H1 (cell line): Measurements from ENCODE around the gene MICA. TPM values are rescaled to one million over a fixed set of nuclear protein-coding genes. Genes with fewer than 3 reads are reported as not detected.

Experiments
- CTCF ChIA-PET: fragments of 300-600 bp; sonication (Branson Sonifier 250); formaldehyde crosslinking; loops from one replicate; lab custom pipeline; 2021; ENCODE audit not compliant: partially characterized antibody; lab: Charles Lee
- POLR2A ChIA-PET: fragments of 300-600 bp; sonication (Branson Sonifier 250); formaldehyde crosslinking; loops from one replicate; lab custom pipeline; 2021; ENCODE audit warnings: inconsistent platforms; ENCODE audit not compliant: partially characterized antibody; lab: Charles Lee
- DNase-seq, 2 experiments: peaks; one replicate each; pipeline versions ENCODE4 v3.0.0 to v3.0.0-alpha.2; 2010 to 2022; ENCODE audit warnings: low spot score in 2 of 2, low read depth in 1 of 2, mixed read lengths in 1 of 2
- FAIRE-seq: peaks from 2 replicates; lab custom pipeline; 2011; peaks lifted over from hg19 to GRCh38; lab: Jason Lieb, UNC
- H2AFZ ChIP-seq: 2 replicates; pipeline ENCODE4 v1.8.1; 2012; ENCODE audit warnings: low read length, inconsistent platforms
- H2AK5ac ChIP-seq: 2 replicates; pipeline ENCODE4 v1.6.1; 2013; ENCODE audit warnings: low read depth, low read length
- H2BK120ac ChIP-seq: replicated peaks from 2 replicates; pipeline ENCODE3; 2013; ENCODE audit warnings: low read depth, low read length, inconsistent platforms
- H2BK12ac ChIP-seq: 2 replicates; pipeline ENCODE4 v1.6.1; 2013; ENCODE audit warnings: low read depth, low read length
- H2BK15ac ChIP-seq: 2 replicates; pipeline ENCODE4 v1.6.1; 2013; ENCODE audit warnings: low read length
- H2BK20ac ChIP-seq: 2 replicates; pipeline ENCODE4 v1.6.1; 2013; ENCODE audit warnings: low read length
- H2BK5ac ChIP-seq: 2 replicates; pipeline ENCODE4 v1.6.1; 2013; ENCODE audit warnings: low read depth, low read length
- H3K14ac ChIP-seq: 2 replicates; pipeline ENCODE4 v1.6.1; 2013; ENCODE audit warnings: inconsistent platforms; ENCODE audit not compliant: insufficient read length
- H3K18ac ChIP-seq: 2 replicates; pipeline ENCODE4 v1.6.1; 2013; ENCODE audit warnings: low read length; ENCODE audit errors: extremely low read depth
- H3K23ac ChIP-seq: 2 replicates; pipeline ENCODE4 v1.6.1; 2013; ENCODE audit warnings: inconsistent platforms; ENCODE audit not compliant: insufficient read length
- H3K23me2 ChIP-seq: 2 replicates; pipeline ENCODE4 v1.6.1; 2013; ENCODE audit warnings: low read depth, low read length
- H3K27ac ChIP-seq: 2 replicates; pipeline ENCODE4 v1.6.1; 2011; ENCODE audit warnings: low read depth, low read length, inconsistent platforms
- H3K27me3 ChIP-seq, 4 experiments: replicated peaks in 1 of 4; 1 replicate in 1 of 4; 2 replicates in 3 of 4; pipeline versions ENCODE4 v1.6.1 to v1.8.1; 2011 to 2013; ENCODE audit warnings: low read length in 3 of 4, mild to moderate bottlenecking in 3 of 4, inconsistent platforms in 2 of 4, mixed read lengths in 2 of 4, moderate library complexity in 1 of 4; ENCODE audit not compliant: control insufficient read depth in 3 of 4, insufficient read depth in 3 of 4; ENCODE audit errors: extremely low read depth in 1 of 4
- H3K36me3 ChIP-seq, 4 experiments: 2 replicates each; pipeline versions ENCODE4 v1.6.1 to v1.8.1; 2011 to 2013; ENCODE audit warnings: mild to moderate bottlenecking in 4 of 4, low read length in 3 of 4, moderate library complexity in 2 of 4, control low read depth in 1 of 4, inconsistent platforms in 1 of 4; ENCODE audit not compliant: insufficient read depth in 4 of 4, control insufficient read depth in 2 of 4
- H3K4ac ChIP-seq: replicated peaks from 2 replicates; pipeline ENCODE3; 2013; ENCODE audit warnings: low read length, low read depth, mixed read lengths, inconsistent platforms; ENCODE audit not compliant: insufficient read length
- H3K4me1 ChIP-seq, 4 experiments: replicated peaks in 1 of 4; 1 replicate in 1 of 4; 2 replicates in 3 of 4; pipeline versions ENCODE4 v1.6.1 to v1.8.1; 2011 to 2013; ENCODE audit warnings: low read length in 3 of 4, inconsistent platforms in 2 of 4, mixed read lengths in 1 of 4; ENCODE audit not compliant: insufficient read depth in 4 of 4, control insufficient read depth in 3 of 4
- H3K4me2 ChIP-seq, 2 experiments: 2 replicates each; pipeline versions ENCODE4 v1.6.1 to v1.8.1; 2011 to 2013; ENCODE audit warnings: low read depth in 2 of 2, low read length in 2 of 2, control low read depth in 1 of 2, inconsistent platforms in 1 of 2, mild to moderate bottlenecking in 1 of 2; ENCODE audit not compliant: insufficient read depth in 1 of 2
- H3K4me3 ChIP-seq, 4 experiments: fragments of 200-600, 300-600 bp in 1 of 4; sonication (generic), shearing (Covaris generic), sonication (Bioruptor Twin) in 1 of 4; 2 replicates each; pipeline versions ENCODE4 v1.5.1 to v1.8.1; 2011 to 2016; ENCODE audit warnings: low read length in 4 of 4, low read depth in 3 of 4, control low read depth in 2 of 4, inconsistent platforms in 2 of 4, mild to moderate bottlenecking in 2 of 4, mixed read lengths in 1 of 4, moderate library complexity in 1 of 4; ENCODE audit not compliant: insufficient read depth in 2 of 4; ENCODE audit errors: extremely low read depth in 1 of 4
- H3K56ac ChIP-seq: replicated peaks from 2 replicates; pipeline ENCODE3; 2013; ENCODE audit warnings: low read depth, mild to moderate bottlenecking, mixed read lengths, low read length, inconsistent platforms; ENCODE audit not compliant: insufficient read length
- H3K79me1 ChIP-seq: 2 replicates; pipeline ENCODE4 v1.6.1; 2013; ENCODE audit warnings: low read depth, low read length, control low read depth
- H3K79me2 ChIP-seq, 2 experiments: 2 replicates each; pipeline versions ENCODE4 v1.6.1 to v1.8.1; 2012 to 2013; ENCODE audit warnings: low read length in 2 of 2, mild to moderate bottlenecking in 2 of 2, inconsistent platforms in 1 of 2; ENCODE audit not compliant: insufficient read depth in 2 of 2, control insufficient read depth in 1 of 2
- H3K9ac ChIP-seq, 4 experiments: replicated peaks in 1 of 4; 1 replicate in 1 of 4; 2 replicates in 3 of 4; pipeline versions ENCODE4 v1.6.1 to v1.8.1; 2011 to 2013; ENCODE audit warnings: low read depth in 3 of 4, low read length in 3 of 4, control low read depth in 2 of 4, mild to moderate bottlenecking in 2 of 4, moderate library complexity in 2 of 4, inconsistent platforms in 1 of 4; ENCODE audit errors: extremely low read depth in 1 of 4
- H3K9me3 ChIP-seq, 2 experiments: 2 replicates each; pipeline versions ENCODE4 v1.6.1 to v1.8.1; 2012 to 2013; ENCODE audit warnings: mild to moderate bottlenecking in 2 of 2, moderate library complexity in 2 of 2, control low read depth in 1 of 2, inconsistent platforms in 1 of 2, low read depth in 1 of 2, low read length in 1 of 2, mixed read lengths in 1 of 2; ENCODE audit not compliant: insufficient read depth in 2 of 2
- H4K20me1 ChIP-seq, 2 experiments: replicated peaks in 1 of 2; 2 replicates each; pipeline versions ENCODE3 to v1.8.1; 2011 to 2013; ENCODE audit warnings: inconsistent platforms in 2 of 2, low read length in 2 of 2, mild to moderate bottlenecking in 1 of 2; ENCODE audit not compliant: insufficient read depth in 2 of 2, control insufficient read depth in 1 of 2
- H4K5ac ChIP-seq: 2 replicates; pipeline ENCODE4 v1.6.1; 2013; ENCODE audit warnings: low read length, low read depth, mixed read lengths, inconsistent platforms; ENCODE audit not compliant: insufficient read length
- H4K8ac ChIP-seq: 2 replicates; pipeline ENCODE4 v1.8.0; 2013; ENCODE audit warnings: mild to moderate bottlenecking, moderate library complexity, low read length, inconsistent platforms; ENCODE audit not compliant: insufficient read depth; ENCODE audit errors: extremely low read depth
- H4K91ac ChIP-seq: replicated peaks from 2 replicates; pipeline ENCODE3; 2013; ENCODE audit warnings: low read length, mixed read lengths, inconsistent platforms; ENCODE audit not compliant: insufficient read length
- CEBPB ChIP-seq: IDR thresholded peaks from 2 replicates; pipeline ENCODE4 v1.6.1; 2012; ENCODE audit warnings: low read depth, low read length
- CHD1 ChIP-seq: IDR thresholded peaks from 2 replicates; pipeline ENCODE4 v1.6.1; 2012; ENCODE audit warnings: low read depth, low read length, improper control_type of control experiment
- EGR1 ChIP-seq: IDR thresholded peaks from 2 replicates; pipeline ENCODE4 v1.6.1; 2011; ENCODE audit warnings: low read depth, low read length, borderline replicate concordance
- EZH2 ChIP-seq: fragments of 200-600 bp; sonication (generic); IDR thresholded peaks from 2 replicates; pipeline ENCODE4 v1.7.1; 2012; ENCODE audit warnings: low read depth, mild to moderate bottlenecking, moderate library complexity, low read length, inconsistent platforms; ENCODE audit not compliant: severe bottlenecking
- JUN ChIP-seq: IDR thresholded peaks from 2 replicates; pipeline ENCODE4 v1.6.1; 2011; ENCODE audit warnings: low read depth, mild to moderate bottlenecking, improper control_type of control experiment, low read length
- RNF2 ChIP-seq: fragments of 200-900, 300-1000 bp; sonication (generic); IDR thresholded peaks from 2 replicates; pipeline ENCODE4 v1.7.1; 2016; ENCODE audit warnings: borderline replicate concordance, low read depth, mild to moderate bottlenecking, antibody characterized with exemption, low read length; ENCODE audit not compliant: poor library complexity, severe bottlenecking; ENCODE audit errors: missing control alignments
- SIX5 ChIP-seq: IDR thresholded peaks from 2 replicates; pipeline ENCODE4 v1.6.1; 2011; ENCODE audit warnings: mild to moderate bottlenecking, low read depth, low read length
- TAF1 ChIP-seq: IDR thresholded peaks from 2 replicates; pipeline ENCODE4 v1.6.1; 2011; ENCODE audit warnings: mild to moderate bottlenecking, low read depth, low read length
- ZNF274 ChIP-seq: IDR thresholded peaks from 2 replicates; pipeline ENCODE4 v1.7.0; 2012; ENCODE audit warnings: low read length, borderline replicate concordance; ENCODE audit errors: extremely low read depth
- WGBS, 2 experiments: shearing (Covaris generic) in 1 of 2; methylation state at CpG; one replicate each; pipeline versions ENCODE4 v1.1.6 to v1.1.7; 2013 to 2015; ENCODE audit warnings: low lambda C conversion rate in 2 of 2, mixed read lengths in 2 of 2, inconsistent platforms in 1 of 2, low coverage in 1 of 2, missing lambda C conversion rate in 1 of 2; ENCODE audit not compliant: insufficient replicate concordance in 2 of 2, insufficient coverage in 1 of 2, insufficient read length in 1 of 2; ENCODE audit errors: extremely low coverage in 1 of 2, missing lambda C conversion rate in 1 of 2; 5-methylcytosine and 5-hydroxymethylcytosine counted together
- polyA plus RNA-seq, 7 experiments: library from polyadenylated mRNA; depleted of rRNA in 3 of 7; stranded (reverse) in 5 of 7; unstranded in 2 of 7; fragments of >200 nt in 5 of 7; fragments of 200-250 nt in 2 of 7; gene quantifications; 1 replicate in 5 of 7; 2 replicates in 1 of 7; 4 replicates in 1 of 7; pipeline versions ENCODE4 v1.2.1 to v1.2.3, GENCODE V29; 2011 to 2013; ENCODE audit warnings: missing spikeins in 2 of 7, mixed read lengths in 2 of 7
- total RNA-seq: library from RNA; stranded (reverse); fragmentation: NEBNext Ultra II Directional; extraction: Animal tissue kit (Norgen Biotek cat#: 25700); gene quantifications from 2 replicates; pipeline ENCODE4 v1.2.1, GENCODE V29; 2021
- TF ChIP-seq, protein P1 (sequence below): IDR thresholded peaks from 2 replicates; pipeline ENCODE4 v1.6.1; 2012; ENCODE audit warnings: low read length, inconsistent platforms
- TF ChIP-seq, protein P2 (sequence below): IDR thresholded peaks from 2 replicates; pipeline ENCODE4 v1.6.1; 2012; ENCODE audit warnings: inconsistent platforms

MICA gene
- total and polyA plus RNA-seq, 2 of the 8 experiments (the other 6 are each of a cell fraction or from before 2014, with no cell fraction given): 12.5 to 16.3 TPM

DNA sequence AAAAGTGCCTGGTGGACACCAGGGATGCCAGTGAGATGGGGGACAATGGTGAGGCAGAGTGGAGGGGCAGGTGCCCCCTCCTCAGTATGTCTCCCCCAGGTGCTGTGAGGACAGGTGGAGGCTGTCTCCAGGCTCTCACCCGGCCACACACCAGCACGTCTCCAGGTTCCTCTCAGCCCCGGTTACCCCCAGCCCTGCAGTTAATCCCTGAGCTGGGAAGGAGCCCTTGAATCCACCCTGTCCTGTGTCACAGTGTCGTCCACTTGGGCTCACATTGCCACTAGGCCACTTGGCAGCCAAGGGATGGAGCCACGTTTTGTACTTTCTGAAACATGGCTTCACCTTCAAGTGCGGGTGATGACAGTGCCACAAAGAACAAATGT is 24.7 kb upstream of the MICA start:
- H3K36me3 ChIP-seq: no peaks in the 10 kb centered on the region
- H3K14ac ChIP-seq: no peak overlapping the region
- H3K79me1 ChIP-seq: no peaks in the 10 kb centered on the region
- H3K4me1 ChIP-seq: no peaks in the 10 kb centered on the region
- H3K9me3 ChIP-seq: no peaks in the 10 kb centered on the region
- ChIA-PET CTCF (interaction anchor here (0.8 to 2.0 kb wide), 2 partner anchors 12 to 81 kb away, joined by 3 to 9 read pairs; no protein-coding TSS in a partner anchor), POLR2A (interaction anchor here (0.6 kb wide), 1 partner anchor 25 kb away, joined by 3 read pairs; the partner anchor contains the start of gene MICA)
- H2BK15ac ChIP-seq: no peak overlapping the region
- no peak overlapping the region for H3K4ac ChIP-seq
- 82% methylated on average over 6 of the region's 6 CpGs; no CpG with 5 or more reads in 1 of the 2 experiments for WGBS, 2 experiments
- 0 out of 2 replicates have a peak overlapping the region, but pooled peaks have one; percentile 27 for H2BK12ac ChIP-seq
- no peak overlapping the region for H3K18ac ChIP-seq
- H2BK120ac ChIP-seq: no peak overlapping the region
- FAIRE-seq: no peak
- no peak overlapping the region for H2BK5ac ChIP-seq
- peaks cover 0 to 3% (median 0%) of the 10 kb centered on the region in 4 experiments; a peak in 1 of 7 replicates for H3K27me3 ChIP-seq
- no peak overlapping the region for H4K5ac ChIP-seq
- H2AK5ac ChIP-seq: no peak overlapping the region
- no peak overlapping the region for H3K4me2 ChIP-seq
- H4K91ac ChIP-seq: no peak overlapping the region
- no peak for TF ChIP-seq TAF1
- no peak for TF ChIP-seq CEBPB
- no peak for TF ChIP-seq CHD1
- TF ChIP-seq RNF2: no peak
- TF ChIP-seq, protein P1, sequence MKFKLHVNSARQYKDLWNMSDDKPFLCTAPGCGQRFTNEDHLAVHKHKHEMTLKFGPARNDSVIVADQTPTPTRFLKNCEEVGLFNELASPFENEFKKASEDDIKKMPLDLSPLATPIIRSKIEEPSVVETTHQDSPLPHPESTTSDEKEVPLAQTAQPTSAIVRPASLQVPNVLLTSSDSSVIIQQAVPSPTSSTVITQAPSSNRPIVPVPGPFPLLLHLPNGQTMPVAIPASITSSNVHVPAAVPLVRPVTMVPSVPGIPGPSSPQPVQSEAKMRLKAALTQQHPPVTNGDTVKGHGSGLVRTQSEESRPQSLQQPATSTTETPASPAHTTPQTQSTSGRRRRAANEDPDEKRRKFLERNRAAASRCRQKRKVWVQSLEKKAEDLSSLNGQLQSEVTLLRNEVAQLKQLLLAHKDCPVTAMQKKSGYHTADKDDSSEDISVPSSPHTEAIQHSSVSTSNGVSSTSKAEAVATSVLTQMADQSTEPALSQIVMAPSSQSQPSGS: no peak
- no peak for TF ChIP-seq SIX5
- no peak for TF ChIP-seq EZH2
- TF ChIP-seq, protein P2, sequence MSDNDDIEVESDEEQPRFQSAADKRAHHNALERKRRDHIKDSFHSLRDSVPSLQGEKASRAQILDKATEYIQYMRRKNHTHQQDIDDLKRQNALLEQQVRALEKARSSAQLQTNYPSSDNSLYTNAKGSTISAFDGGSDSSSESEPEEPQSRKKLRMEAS: no peak
- no peak for TF ChIP-seq JUN
- no peak for TF ChIP-seq ZNF274
- no peak for TF ChIP-seq EGR1
- no peaks in the 10 kb centered on the region for H4K20me1 ChIP-seq
- H3K56ac ChIP-seq: no peak overlapping the region
- H2AFZ ChIP-seq: no peak overlapping the region
- no peak overlapping the region for H2BK20ac ChIP-seq
- no peak overlapping the region for H3K9ac ChIP-seq
- no peak for DNase-seq
- no peak overlapping the region for H4K8ac ChIP-seq
- H3K27ac ChIP-seq: no peak overlapping the region
- no peak overlapping the region for H3K23ac ChIP-seq
- H3K79me2 ChIP-seq: no peaks in the 10 kb centered on the region
- no peaks in the 10 kb centered on the region for H3K23me2 ChIP-seq
- H3K4me3 ChIP-seq: no peak overlapping the region
